Activated CD4-positive, alpha-beta T cell treated with anti-CD3 and anti-CD28 coated beads for 24 hours (primary cell): Measurements from ENCODE around the gene B3GALT5.
"Not testable (repeated sequence)": the region's sequence is repeated elsewhere in the genome, so short reads cannot be mapped to it uniquely, and the experiment has no call there.

Source experiments
- DNase-seq, 2 donors: peaks; one replicate each; pipeline ENCODE4 v3.0.0-alpha.2; 2020; ENCODE audit warnings: low read depth in 2 of 2

The B3GALT5 gene

GRCh38 chr21:39666681-39667315, 54.1 kb downstream of the B3GALT5 start:
- no peak for DNase-seq

- no peak for DNase-seq
Measured at GRCh38 chr21:39667353-39667891, 54.7 kb downstream of the B3GALT5 start.

GRCh38 chr21:39668369-39668768, 55.6 kb downstream of the B3GALT5 start:
- DNase-seq = no peak

GRCh38 chr21:39669485-39669884, 56.7 kb downstream of the B3GALT5 start:
- DNase-seq = no peak

- DNase-seq = no peak
Measured at GRCh38 chr21:39669976-39670661, 57.4 kb downstream of the B3GALT5 start.

GRCh38 chr21:39670701-39671100, 58.0 kb downstream of the B3GALT5 start:
- DNase-seq = no peak

- no peak for DNase-seq
Measured at GRCh38 chr21:39671986-39672385, 59.2 kb downstream of the B3GALT5 start.

GRCh38 chr21:39673163-39673562, 60.4 kb downstream of the B3GALT5 start:
- DNase-seq = no peak

- DNase-seq = no peak
Measured at GRCh38 chr21:39673736-39674135, 61.0 kb downstream of the B3GALT5 start.

- DNase-seq = no peak
Measured at GRCh38 chr21:39674801-39675200, 62.1 kb downstream of the B3GALT5 start.

GRCh38 chr21:39675590-39675989, 62.9 kb downstream of the B3GALT5 start:
- DNase-seq = no peak

GRCh38 chr21:39675993-39676661, 63.4 kb downstream of the B3GALT5 start:
- DNase-seq = no peak

- DNase-seq = no peak
Measured at GRCh38 chr21:39680216-39680615, 67.5 kb downstream of the B3GALT5 start.

- no peak for DNase-seq
Measured at GRCh38 chr21:39681257-39681656, 68.5 kb downstream of the B3GALT5 start.

GRCh38 chr21:39681845-39682244, 69.1 kb downstream of the B3GALT5 start:
- no peak for DNase-seq

- no peak for DNase-seq
Measured at GRCh38 chr21:39685236-39685635, 72.5 kb downstream of the B3GALT5 start.

GRCh38 chr21:39685991-39686390, 73.3 kb downstream of the B3GALT5 start:
- DNase-seq = no peak

GRCh38 chr21:39686646-39687468, 74.1 kb downstream of the B3GALT5 start:
- DNase-seq = no peak

GRCh38 chr21:39688010-39688409, 75.3 kb downstream of the B3GALT5 start:
- DNase-seq = no peak

GRCh38 chr21:39689860-39690259, 77.1 kb downstream of the B3GALT5 start:
- not testable (repeated sequence) for DNase-seq

- DNase-seq = no peak
Measured at GRCh38 chr21:39690454-39690853, 77.7 kb downstream of the B3GALT5 start.

- no peak for DNase-seq
Measured at GRCh38 chr21:39694750-39695149, 82.0 kb downstream of the B3GALT5 start.
